HepG2 (cell line): ENCODE results near the gene ATF1. TPM values are rescaled to one million over a fixed set of nuclear protein-coding genes. Genes with fewer than 3 reads are reported as not detected.

Experiments used
- ATAC-seq: fragments of 200-7000 bp; cut with Tn5 transposase; 3 replicates; pipeline ENCODE4 v1.9.1; 2020; ENCODE audit warnings: mild to moderate bottlenecking, moderate library complexity
- BruUV-seq: library from RNA; stranded (reverse); fragments of 400-500 nt; replicated peaks from 2 replicates; lab custom pipeline; 2021; lab: Mats Ljungman, UMichigan
- CTCF ChIA-PET: fragments of 300-600 bp; formaldehyde crosslinking; extraction: SDS; loops from one replicate; lab custom pipeline; 2021; ENCODE audit warnings: low total read pairs, inconsistent platforms, low intra/inter-chr PET ratio; lab: Yijun Ruan, JAX
- POLR2A ChIA-PET: fragments of 350-600 bp; sonication (Branson Sonifier 250); formaldehyde crosslinking; loops from one replicate; lab custom pipeline; 2020; ENCODE audit warnings: antibody characterized with exemption, inconsistent platforms; lab: Yijun Ruan, JAX
- DNase-seq: peaks from one replicate; pipeline ENCODE4 v3.0.0-alpha.2; 2015; ENCODE audit warnings: low spot score
- FAIRE-seq: peaks from 3 replicates; lab custom pipeline; 2011; peaks lifted over from hg19 to GRCh38; lab: Jason Lieb, UNC
- H2AFZ ChIP-seq: one replicate; pipeline ENCODE4 v1.6.1; 2011; ENCODE audit warnings: low read length, inconsistent platforms
- H3K27ac ChIP-seq: fragments of 300-600 bp; 3 replicates; pipeline ENCODE4 v1.8.0; 2011; ENCODE audit warnings: mixed run types, mild to moderate bottlenecking, mixed read lengths, low read length, inconsistent platforms; ENCODE audit not compliant: insufficient read depth; ENCODE audit errors: extremely low read length
- H3K27me3 ChIP-seq, 2 experiments: fragments of 200-600 bp in 1 of 2; 2 replicates in 1 of 2; 3 replicates in 1 of 2; pipeline versions ENCODE4 v1.6.0 to v1.8.0; 2011; ENCODE audit warnings: low read length in 2 of 2, mild to moderate bottlenecking in 2 of 2, moderate library complexity in 2 of 2, inconsistent platforms in 1 of 2; ENCODE audit not compliant: insufficient read depth in 2 of 2, control insufficient read depth in 1 of 2
- H3K36me3 ChIP-seq, 2 experiments: fragments of 200-600 bp in 1 of 2; replicated peaks in 1 of 2; 2 replicates in 1 of 2; 3 replicates in 1 of 2; pipeline versions ENCODE4 v1.5.1 to v1.8.0; 2011; ENCODE audit warnings: low read length in 2 of 2, inconsistent platforms in 1 of 2; ENCODE audit not compliant: insufficient read depth in 2 of 2, control insufficient read depth in 1 of 2
- H3K4me1 ChIP-seq: 2 replicates; pipeline ENCODE4 v1.5.1; 2012; ENCODE audit warnings: low read length, inconsistent platforms; ENCODE audit not compliant: insufficient read depth
- H3K4me2 ChIP-seq: 2 replicates; pipeline ENCODE4 v1.6.0; 2011; ENCODE audit warnings: low read depth, low read length, inconsistent platforms
- H3K4me3 ChIP-seq, 3 experiments: fragments of 200-600 bp in 1 of 3; sonication (generic), shearing (Covaris generic) in 1 of 3; replicated peaks in 1 of 3; 2 replicates each; pipeline ENCODE4 v1.5.1; 2011 to 2016; ENCODE audit warnings: low read length in 3 of 3, inconsistent platforms in 2 of 3, low read depth in 2 of 3, mild to moderate bottlenecking in 2 of 3, control low read depth in 1 of 3, mixed read lengths in 1 of 3; ENCODE audit not compliant: insufficient read depth in 1 of 3
- H3K79me2 ChIP-seq: one replicate; pipeline ENCODE4 v1.6.1; 2011; ENCODE audit warnings: low read length, inconsistent platforms; ENCODE audit not compliant: insufficient read depth
- H3K9ac ChIP-seq: 2 replicates; pipeline ENCODE4 v1.6.0; 2011; ENCODE audit warnings: mild to moderate bottlenecking, low read depth, low read length, inconsistent platforms; ENCODE audit not compliant: insufficient read depth
- H3K9me3 ChIP-seq: 2 replicates; pipeline ENCODE4 v1.5.1; 2012; ENCODE audit warnings: mild to moderate bottlenecking, low read length
- H4K20me1 ChIP-seq: 2 replicates; pipeline ENCODE4 v1.6.0; 2011; ENCODE audit warnings: inconsistent platforms, mild to moderate bottlenecking, low read length, moderate library complexity; ENCODE audit not compliant: insufficient read depth
- ATF4 ChIP-seq, 2 experiments: fragments of 450-650 bp in 1 of 2; sonication (generic) in 1 of 2; formaldehyde crosslinking; IDR thresholded peaks; 2 replicates each; pipeline versions ENCODE4 v1.5.0 to v1.8.0; 2020 to 2022; ENCODE audit warnings: mild to moderate bottlenecking in 1 of 2, missing genetic modification reagents in 1 of 2
- ATF7 ChIP-seq, 2 experiments: fragments of 450-650 bp in 1 of 2; sonication (generic) in 1 of 2; formaldehyde crosslinking in 1 of 2; IDR thresholded peaks; 2 replicates each; pipeline versions ENCODE4 v1.4.0 to v1.6.1; 2016 to 2020; ENCODE audit warnings: antibody characterized with exemption in 1 of 2, mild to moderate bottlenecking in 1 of 2, missing genetic modification reagents in 1 of 2
- CEBPG ChIP-seq: IDR thresholded peaks from 2 replicates; pipeline ENCODE4 v1.6.1; 2016
- CREB1 ChIP-seq, 2 experiments: fragments of 450-650 bp in 1 of 2; IDR thresholded peaks; 2 replicates each; pipeline ENCODE4 v1.6.1; 2016 to 2017; ENCODE audit warnings: control low read depth in 1 of 2, mild to moderate bottlenecking in 1 of 2, missing compliant biosample characterization in 1 of 2, missing genetic modification characterization in 1 of 2
- CTCF ChIP-seq: sonication (generic); formaldehyde crosslinking; IDR thresholded peaks from 2 replicates; pipeline ENCODE4 v1.5.0; 2020; ENCODE audit warnings: mild to moderate bottlenecking, missing genetic modification reagents, moderate library complexity
- GATAD2A ChIP-seq: IDR thresholded peaks from 2 replicates; pipeline ENCODE4 v1.6.1; 2016
- GFI1 ChIP-seq: sonication (generic); formaldehyde crosslinking; IDR thresholded peaks from 2 replicates; pipeline ENCODE4 v1.5.0; 2020; ENCODE audit warnings: missing genetic modification reagents, mild to moderate bottlenecking, borderline replicate concordance
- HOMEZ ChIP-seq: IDR thresholded peaks from 2 replicates; pipeline ENCODE4 v1.6.1; 2016; ENCODE audit warnings: low read depth
- PHF20 ChIP-seq: sonication (generic); formaldehyde crosslinking; IDR thresholded peaks from 2 replicates; pipeline ENCODE4 v1.5.0; 2020; ENCODE audit warnings: mild to moderate bottlenecking, missing genetic modification reagents
- TEF ChIP-seq: sonication (generic); formaldehyde crosslinking; IDR thresholded peaks from 2 replicates; pipeline ENCODE4 v1.5.0; 2020; ENCODE audit warnings: missing genetic modification reagents
- THAP11 ChIP-seq: IDR thresholded peaks from 2 replicates; pipeline ENCODE4 v1.6.1; 2016; ENCODE audit warnings: missing biosample characterization, missing genetic modification reagents
- ZGPAT ChIP-seq: IDR thresholded peaks from 2 replicates; pipeline ENCODE4 v1.6.1; 2016; ENCODE audit warnings: mild to moderate bottlenecking
- ZNF331 ChIP-seq: sonication (generic); formaldehyde crosslinking; IDR thresholded peaks from 2 replicates; pipeline ENCODE4 v1.4.0; 2020; ENCODE audit warnings: missing genetic modification reagents
- ZNF367 ChIP-seq: sonication (generic); formaldehyde crosslinking; IDR thresholded peaks from 2 replicates; pipeline ENCODE4 v1.4.0; 2020; ENCODE audit warnings: missing genetic modification reagents, borderline replicate concordance
- WGBS: methylation state at CpG from one replicate; pipeline ENCODE4 v1.1.6; 2017; ENCODE audit warnings: low lambda C conversion rate; 5-methylcytosine and 5-hydroxymethylcytosine counted together
- in situ Hi-C: cut with HindIII; loops from 2 replicates; pipeline ENCODE4 v1.10.0; 2017; ENCODE audit warnings: low pct_unique_long_range_greater_than_20kb; ENCODE audit not compliant: extremely low pct_ligation_motif_present
- intact Hi-C: fragments of 100-400 bp; cut with micrococcal nuclease; formaldehyde crosslinking; loops from one replicate; pipeline ENCODE4 v1.10.0; 2022; ENCODE audit not compliant: unreplicated experiment
- polyA plus RNA-seq, 8 experiments: library from polyadenylated mRNA; depleted of rRNA in 3 of 8; stranded (reverse) in 7 of 8; unstranded in 1 of 8; fragments of >200 nt; fragmentation: Illumina TruSeq in 4 of 8; extraction: Trizol in 4 of 8; gene quantifications; 2 replicates each; pipeline versions ENCODE4 v1.2.1 to v1.2.3, GENCODE V29; 2011 to 2016; ENCODE audit warnings: low read depth in 4 of 8, missing spikeins in 1 of 8, mixed read lengths in 1 of 8; ENCODE audit not compliant: insufficient read depth in 1 of 8
- total RNA-seq, 5 experiments: library from RNA; depleted of rRNA; stranded (reverse); fragments of >200 nt; fragmentation: Illumina TruSeq; extraction: Trizol; gene quantifications; 2 replicates each; pipeline ENCODE4 v1.2.3, GENCODE V29; 2016; ENCODE audit warnings: low read depth in 1 of 5

Gene ATF1
- total and polyA plus RNA-seq, 2 of the 13 experiments (the other 11 are each of a cell fraction or from before 2014, with no cell fraction given): 29.3 to 52.0 TPM

- Histone ChIP-seq H3K4me3 (peak overlapping the region in 2 of 3 experiments; percentile 21 to 24; a peak in 2 of 6 replicates), H3K9me3 (no peaks in the 10 kb centered on the region), H3K36me3 (no peaks in the 10 kb centered on the region), H3K27me3 (no peaks in the 10 kb centered on the region), H2AFZ (peak overlapping the region; percentile 76), H3K79me2 (no peaks in the 10 kb centered on the region), H3K27ac (peak overlapping the region; percentile 47), H3K4me2 (peak overlapping the region; percentile 61), H3K9ac (peak overlapping the region; percentile 26; the same call in 1 of the 2 replicates), H3K4me1 (peaks cover 22% of the 10 kb centered on the region), H4K20me1 (no peaks in the 10 kb centered on the region)
- 0% methylated on average over 2 of the region's 2 CpGs for whole genome bisulfite sequencing
- FAIRE-seq (peak; percentile 79), DNase-seq (peak; percentile 62), ATAC-seq (peak; percentile 42)
- intact Hi-C loops (loop anchor here (1.0 to 5.0 kb wide), 4 partner anchors 58 to 203 kb away; a partner anchor contains a TSS), in situ Hi-C loops (loop anchor here (5.0 to 10.0 kb wide), 2 partner anchors 162 to 199 kb away; partner anchors contain the start of gene SLC11A2)
- ChIA-PET CTCF (interaction anchor here (0.7 to 2.5 kb wide), 5 partner anchors 60 to 526 kb away, joined by 3 to 17 read pairs (median 4); no protein-coding TSS in a partner anchor), POLR2A (interaction anchor here (0.6 to 1.8 kb wide), 15 partner anchors 100 to 258 kb away, joined by 3 to 11 read pairs (median 4); partner anchors contain the start of genes CSRNP2 and SLC11A2)
- BruUV-seq: no TSS peak
- TF ChIP-seq TEF (CRISPR knock-in tag) (0 out of 2 replicates have a peak, but pooled peaks have one; percentile 33), ZGPAT (CRISPR knock-in tag) (0 out of 2 replicates have a peak, but pooled peaks have one; percentile 26), ZNF331 (CRISPR knock-in tag) (peak; percentile 20; the same call in 1 of the 2 replicates), THAP11 (CRISPR knock-in tag) (0 out of 2 replicates have a peak, but pooled peaks have one; percentile 22), ATF7 (IDR thresholded peaks at IDR 0.05) (peak; percentile 83), ATF7 (CRISPR knock-in tag; IDR thresholded peaks at IDR 0.05) (no peak), PHF20 (CRISPR knock-in tag) (no peak), GFI1 (CRISPR knock-in tag) (0 out of 2 replicates have a peak, but pooled peaks have one; percentile 41), CREB1 (IDR thresholded peaks at IDR 0.05) (peak; percentile 48; the same call in 1 of the 2 replicates), CREB1 (CRISPR knock-in tag; IDR thresholded peaks at IDR 0.05) (no peak), GATAD2A (CRISPR knock-in tag) (peak; percentile 49; the same call in 1 of the 2 replicates), HOMEZ (CRISPR knock-in tag) (no peak), CEBPG (CRISPR knock-in tag) (peak; percentile 93), ATF4 (CRISPR knock-in tag; IDR thresholded peaks at IDR 0.05) (peak in 1 of 2 experiments; percentile 56; a peak in 1 of 4 replicates), ZNF367 (CRISPR knock-in tag) (no peak), CTCF (CRISPR knock-in tag) (peak; percentile 58)
Observed at GRCh38 chr12:50825372-50825838, 61.5 kb downstream of the ATF1 start.
